ENCODE data around the gene SYNPR.

The SYNPR gene

DNA sequence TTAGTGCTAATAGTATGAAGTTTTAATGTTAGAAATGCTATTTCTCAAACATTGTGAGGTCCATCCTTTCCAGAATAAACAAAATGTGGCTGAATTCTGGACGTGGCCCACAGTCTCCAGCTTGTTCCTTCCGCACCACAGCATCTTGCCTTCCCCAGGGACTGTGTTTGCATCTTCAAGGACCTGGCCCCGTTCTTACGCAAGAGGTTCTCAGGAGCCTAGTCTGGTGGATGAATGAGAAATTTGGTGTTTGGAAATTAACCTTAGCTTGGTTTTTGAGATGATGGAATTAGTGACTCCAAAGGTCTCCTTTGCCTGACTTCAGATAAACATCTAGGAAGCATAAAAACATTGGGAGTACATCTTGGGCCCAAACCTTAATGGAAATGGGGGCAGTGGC lies 18.1 kb downstream of the SYNPR start:
- no peak overlapping the region for H3K4me3 ChIP-seq (ENCODE audit: low read depth, low read length)
- TF ChIP-seq, protein P1, sequence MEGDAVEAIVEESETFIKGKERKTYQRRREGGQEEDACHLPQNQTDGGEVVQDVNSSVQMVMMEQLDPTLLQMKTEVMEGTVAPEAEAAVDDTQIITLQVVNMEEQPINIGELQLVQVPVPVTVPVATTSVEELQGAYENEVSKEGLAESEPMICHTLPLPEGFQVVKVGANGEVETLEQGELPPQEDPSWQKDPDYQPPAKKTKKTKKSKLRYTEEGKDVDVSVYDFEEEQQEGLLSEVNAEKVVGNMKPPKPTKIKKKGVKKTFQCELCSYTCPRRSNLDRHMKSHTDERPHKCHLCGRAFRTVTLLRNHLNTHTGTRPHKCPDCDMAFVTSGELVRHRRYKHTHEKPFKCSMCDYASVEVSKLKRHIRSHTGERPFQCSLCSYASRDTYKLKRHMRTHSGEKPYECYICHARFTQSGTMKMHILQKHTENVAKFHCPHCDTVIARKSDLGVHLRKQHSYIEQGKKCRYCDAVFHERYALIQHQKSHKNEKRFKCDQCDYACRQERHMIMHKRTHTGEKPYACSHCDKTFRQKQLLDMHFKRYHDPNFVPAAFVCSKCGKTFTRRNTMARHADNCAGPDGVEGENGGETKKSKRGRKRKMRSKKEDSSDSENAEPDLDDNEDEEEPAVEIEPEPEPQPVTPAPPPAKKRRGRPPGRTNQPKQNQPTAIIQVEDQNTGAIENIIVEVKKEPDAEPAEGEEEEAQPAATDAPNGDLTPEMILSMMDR (conservative IDR thresholded peaks at IDR 0.05; ENCODE audit: low read depth, low read length): no peak
- DNase-seq (ENCODE audit: low read depth): no peak

DNA sequence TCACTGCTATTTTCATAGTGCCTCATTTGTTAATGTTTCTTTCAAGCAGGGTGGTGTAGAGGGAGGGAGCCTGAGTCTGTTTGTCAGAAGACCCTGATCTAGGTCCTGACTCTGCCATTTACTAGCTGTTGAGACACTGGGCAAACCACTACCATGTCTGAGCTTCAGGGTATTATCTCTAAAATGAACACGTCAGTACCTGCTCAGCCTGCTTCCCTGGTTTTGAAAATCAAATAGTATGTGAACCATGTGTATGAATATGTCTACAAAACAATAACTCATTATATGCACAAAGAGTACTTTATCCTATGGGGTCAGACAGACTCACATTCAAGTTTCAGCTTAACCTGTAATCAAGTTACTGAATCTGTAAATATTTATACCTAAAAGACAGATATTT lies 25.1 kb downstream of the SYNPR start:
- no peak for DNase-seq (ENCODE audit: low read depth)
- TF ChIP-seq, protein P1 (conservative IDR thresholded peaks at IDR 0.05; ENCODE audit: low read depth, low read length): no peak
- no peak overlapping the region for H3K4me3 ChIP-seq (ENCODE audit: low read depth, low read length)

GRCh38 chr3:63304421-63304820 lies 26.3 kb downstream of the SYNPR start:
- DNase-seq (ENCODE audit: low read depth): no peak
- TF ChIP-seq, protein P1 (conservative IDR thresholded peaks at IDR 0.05; ENCODE audit: low read depth, low read length): no peak
- no peak overlapping the region for H3K4me3 ChIP-seq (ENCODE audit: low read depth, low read length)

DNA sequence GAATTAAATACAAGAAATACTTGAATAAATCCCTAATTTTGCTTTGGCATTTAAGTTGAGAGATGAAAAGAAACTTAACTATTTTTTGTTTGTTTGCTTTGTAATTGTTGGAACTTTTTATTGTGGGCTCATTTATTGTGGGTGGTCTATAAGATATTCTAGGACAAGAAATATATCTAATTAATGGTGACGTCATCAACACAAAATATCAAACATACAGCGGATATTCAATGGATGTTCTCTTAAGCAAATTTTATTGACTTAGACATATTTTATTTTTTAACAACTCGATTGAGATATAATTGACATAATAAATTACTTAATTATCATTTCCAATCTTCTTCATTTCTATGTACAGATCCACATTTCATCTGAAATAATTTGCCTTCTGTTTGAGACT lies 30.0 kb downstream of the SYNPR start:
- TF ChIP-seq, protein P1 (conservative IDR thresholded peaks at IDR 0.05; ENCODE audit: low read depth, low read length): no peak
- H3K4me3 ChIP-seq (ENCODE audit: low read depth, low read length): no peak overlapping the region
- no peak for DNase-seq (ENCODE audit: low read depth)

- no peak for DNase-seq (ENCODE audit: low read depth)
- TF ChIP-seq, protein P1 (conservative IDR thresholded peaks at IDR 0.05; ENCODE audit: low read depth, low read length): no peak
- H3K4me3 ChIP-seq (ENCODE audit: low read depth, low read length): no peak overlapping the region
Observed at GRCh38 chr3:63309768-63310167, 31.7 kb downstream of the SYNPR start.

DNA sequence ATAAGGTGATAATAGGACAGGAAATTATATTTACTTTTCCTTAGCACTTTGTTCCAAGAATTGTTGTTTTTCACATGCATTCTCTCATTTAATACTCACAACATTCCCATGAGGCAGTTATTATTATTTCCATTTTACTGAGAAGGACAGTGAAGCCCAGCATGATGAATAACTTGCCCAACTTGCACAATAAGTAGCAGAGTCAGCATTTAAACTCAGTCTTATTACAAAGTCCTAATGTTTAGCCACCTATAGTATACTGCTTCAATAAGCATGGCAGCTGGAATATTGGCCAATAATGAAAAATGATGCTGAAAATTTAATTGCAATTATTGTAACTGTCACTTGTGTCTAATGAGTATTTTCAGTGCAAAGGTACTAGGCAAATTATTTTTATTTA lies 45.7 kb downstream of the SYNPR start:
- no peak for DNase-seq (ENCODE audit: low read depth)
- H3K4me3 ChIP-seq (ENCODE audit: low read depth, low read length): no peak overlapping the region
- TF ChIP-seq, protein P1 (conservative IDR thresholded peaks at IDR 0.05; ENCODE audit: low read depth, low read length): no peak

DNA sequence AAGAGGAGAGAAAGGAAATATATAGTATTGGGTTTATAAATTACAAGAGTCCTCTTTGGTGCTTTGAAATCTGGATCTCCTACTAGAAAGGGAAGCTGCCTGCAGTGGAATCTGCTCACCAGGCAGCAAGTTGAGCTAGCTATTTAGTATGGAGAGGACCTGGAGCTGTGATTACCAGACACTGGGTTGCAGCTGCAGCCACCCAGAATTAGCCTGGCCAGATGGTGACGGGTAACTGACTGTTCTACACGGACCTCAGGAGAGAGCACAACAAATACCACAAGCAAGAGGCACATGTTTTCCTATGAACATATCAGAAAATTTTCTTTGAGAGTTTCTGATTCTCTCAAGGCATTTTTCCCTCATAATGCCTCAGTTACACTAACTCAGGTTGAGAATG lies 46.5 kb downstream of the SYNPR start:
- no peak overlapping the region for H3K4me3 ChIP-seq (ENCODE audit: low read depth, low read length)
- TF ChIP-seq, protein P1 (conservative IDR thresholded peaks at IDR 0.05; ENCODE audit: low read depth, low read length): no peak
- no peak for DNase-seq (ENCODE audit: low read depth)

Measured in choroid plexus epithelial cell (primary cell).